GM04504 (cell line): ENCODE results near the gene ITGA11.
A peak's percentile ranks its signal among the peaks of the same experiment; 100 is the strongest.

Experiments
- DNase-seq: peaks from one replicate; pipeline ENCODE4 v3.0.0-alpha.2; 2012; ENCODE audit warnings: low read depth

The ITGA11 gene

GRCh38 chr15:68431792-68432401 lies at the start of gene ITGA11:
Gene ITGA11, minus strand, starts transcription at chr15:68432163. Its CDS starts 97 bp downstream, at chr15:68432066.
- no peak for DNase-seq

GRCh38 chr15:68481321-68481720 lies 49.4 kb upstream of the ITGA11 start:
- no peak for DNase-seq

- no peak for DNase-seq
These were observed 48.3 kb upstream of the ITGA11 start for GRCh38 chr15:68480296-68480695.

- no peak for DNase-seq
These were observed 47.9 kb upstream of the ITGA11 start for GRCh38 chr15:68479870-68480269.

GRCh38 chr15:68479406-68479805 lies 47.4 kb upstream of the ITGA11 start:
- peak; percentile 79 for DNase-seq

GRCh38 chr15:68478853-68479252 lies 46.9 kb upstream of the ITGA11 start:
- DNase-seq: no peak

- no peak for DNase-seq
These were observed 43.5 kb upstream of the ITGA11 start for GRCh38 chr15:68475449-68475848.

GRCh38 chr15:68471541-68471940 lies 39.6 kb upstream of the ITGA11 start:
- DNase-seq: no peak

GRCh38 chr15:68470976-68471375 lies 39.0 kb upstream of the ITGA11 start:
- DNase-seq: no peak

GRCh38 chr15:68470049-68470742 lies 38.2 kb upstream of the ITGA11 start:
- no peak for DNase-seq

- no peak for DNase-seq
These were observed 37.4 kb upstream of the ITGA11 start for GRCh38 chr15:68469162-68470048.

- DNase-seq: no peak
These were observed 34.9 kb upstream of the ITGA11 start for GRCh38 chr15:68466876-68467275.

- DNase-seq: no peak
These were observed 34.0 kb upstream of the ITGA11 start for GRCh38 chr15:68465861-68466560.

GRCh38 chr15:68464448-68465090 lies 32.6 kb upstream of the ITGA11 start:
- no peak for DNase-seq

- DNase-seq: no peak
These were observed 32.0 kb upstream of the ITGA11 start for GRCh38 chr15:68463996-68464395.

GRCh38 chr15:68463444-68463843 lies 31.5 kb upstream of the ITGA11 start:
- DNase-seq: no peak

- DNase-seq: no peak
These were observed 28.2 kb upstream of the ITGA11 start for GRCh38 chr15:68460166-68460565.

- DNase-seq: no peak
These were observed 18.2 kb upstream of the ITGA11 start for GRCh38 chr15:68450192-68450591.

- no peak for DNase-seq
These were observed 17.4 kb upstream of the ITGA11 start for GRCh38 chr15:68449389-68449788.

- DNase-seq: no peak
These were observed 16.2 kb upstream of the ITGA11 start for GRCh38 chr15:68447976-68448755.

GRCh38 chr15:68447209-68447608 lies 15.2 kb upstream of the ITGA11 start:
- no peak for DNase-seq
